Upper lobe of left lung (tissue), 4 donors: Measurements from ENCODE around the gene CT55.
"Not testable (repeated sequence)": the region's sequence is repeated elsewhere in the genome, so short reads cannot be mapped to it uniquely, and the experiment has no call there.

ENCODE experiments used
- EP300 ChIP-seq, 4 donors: sonication (generic); formaldehyde crosslinking; IDR thresholded peaks; one replicate each; pipeline ENCODE4 v1.5.1; 2017; ENCODE audit warnings: antibody characterized with exemption in 4 of 4, control low read depth in 2 of 4
- TF ChIP-seq, protein P1 (sequence below), 6 experiments: fragments of 450-650 bp in 4 of 6; fragments of 200-600 bp in 2 of 6; sonication (generic) in 2 of 6; IDR thresholded peaks; one replicate each; pipeline ENCODE4 v1.5.1; 2016 to 2019; ENCODE audit warnings: antibody characterized with exemption in 6 of 6

DNA sequence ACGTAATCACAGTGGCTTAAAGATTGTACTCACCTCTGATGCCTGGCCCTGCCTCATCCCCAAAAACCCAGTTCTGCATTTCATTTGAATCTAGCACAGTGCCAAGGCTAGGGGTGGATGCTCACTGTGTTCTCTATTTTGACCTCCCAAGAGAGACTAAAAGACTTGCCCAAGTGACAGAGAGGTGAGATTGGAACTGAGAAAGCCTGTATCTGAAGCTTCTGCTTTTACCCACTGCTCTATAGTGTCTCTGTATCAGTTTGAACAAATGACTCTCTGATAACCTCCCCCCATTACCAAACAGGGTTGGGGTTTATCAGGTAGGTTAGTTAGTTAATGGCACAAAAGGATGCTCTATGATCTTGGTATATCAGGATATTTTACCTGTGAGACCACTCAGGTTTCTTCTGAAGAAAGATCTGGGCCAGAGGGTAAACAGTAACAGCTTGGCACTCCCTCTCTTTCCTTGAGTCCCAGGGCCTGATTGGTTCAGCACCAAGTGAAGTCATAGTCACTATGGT is 51.1 kb downstream of the CT55 start, which contains the start of gene ETDB:
- TF ChIP-seq, protein P1, sequence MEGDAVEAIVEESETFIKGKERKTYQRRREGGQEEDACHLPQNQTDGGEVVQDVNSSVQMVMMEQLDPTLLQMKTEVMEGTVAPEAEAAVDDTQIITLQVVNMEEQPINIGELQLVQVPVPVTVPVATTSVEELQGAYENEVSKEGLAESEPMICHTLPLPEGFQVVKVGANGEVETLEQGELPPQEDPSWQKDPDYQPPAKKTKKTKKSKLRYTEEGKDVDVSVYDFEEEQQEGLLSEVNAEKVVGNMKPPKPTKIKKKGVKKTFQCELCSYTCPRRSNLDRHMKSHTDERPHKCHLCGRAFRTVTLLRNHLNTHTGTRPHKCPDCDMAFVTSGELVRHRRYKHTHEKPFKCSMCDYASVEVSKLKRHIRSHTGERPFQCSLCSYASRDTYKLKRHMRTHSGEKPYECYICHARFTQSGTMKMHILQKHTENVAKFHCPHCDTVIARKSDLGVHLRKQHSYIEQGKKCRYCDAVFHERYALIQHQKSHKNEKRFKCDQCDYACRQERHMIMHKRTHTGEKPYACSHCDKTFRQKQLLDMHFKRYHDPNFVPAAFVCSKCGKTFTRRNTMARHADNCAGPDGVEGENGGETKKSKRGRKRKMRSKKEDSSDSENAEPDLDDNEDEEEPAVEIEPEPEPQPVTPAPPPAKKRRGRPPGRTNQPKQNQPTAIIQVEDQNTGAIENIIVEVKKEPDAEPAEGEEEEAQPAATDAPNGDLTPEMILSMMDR (IDR thresholded peaks at IDR 0.05): not testable (repeated sequence)
- TF ChIP-seq EP300 (IDR thresholded peaks at IDR 0.05): not testable (repeated sequence)
